HCT116 (cell line): ENCODE results near the gene P2RX3. TPM values are rescaled to one million over a fixed set of nuclear protein-coding genes. Genes with fewer than 3 reads are reported as not detected.

Source experiments
- ATAC-seq: fragments of 200-7000 bp; cut with Tn5 transposase; 2 replicates; pipeline ENCODE4 v1.9.1; 2020; ENCODE audit warnings: mild to moderate bottlenecking, moderate library complexity
- BruUV-seq: library from RNA; stranded (reverse); fragments of 400-500 nt; replicated peaks from 2 replicates; lab custom pipeline; 2021; lab: Mats Ljungman, UMichigan
- CTCF ChIA-PET: fragments of 300-600 bp; sonication (Branson Sonifier 250); formaldehyde crosslinking; loops from one replicate; lab custom pipeline; 2021; ENCODE audit warnings: antibody characterized with exemption; lab: Charles Lee
- POLR2A ChIA-PET: fragments of 300-600, 350-600 bp; sonication (Branson Sonifier 250); formaldehyde crosslinking; loops from one replicate; lab custom pipeline; 2021; ENCODE audit warnings: antibody characterized with exemption; lab: Charles Lee
- RAD21 ChIA-PET, 2 experiments: fragments of 300-600 bp; sonication (Branson Sonifier 250); formaldehyde crosslinking; loops; one replicate each; lab custom pipeline; 2023; ENCODE audit warnings: low total read pairs in 2 of 2; ENCODE audit not compliant: uncharacterized antibody in 2 of 2, unreplicated experiment in 2 of 2, low non-redundant PET in 1 of 2; lab: Charles Lee
- DNase-seq: peaks from one replicate; pipeline ENCODE4 v3.0.0-alpha.2; 2010; ENCODE audit warnings: low read depth, low spot score
- H2AFZ ChIP-seq: fragments of 200-600 bp; shearing (Covaris generic), sonication (generic); 2 replicates; pipeline ENCODE4 v1.6.1; 2017; ENCODE audit warnings: low read depth, mixed run types, mixed read lengths, antibody characterized with exemption, low read length; ENCODE audit not compliant: poor library complexity, severe bottlenecking
- H3K27ac ChIP-seq: 2 replicates; pipeline ENCODE4 v1.5.1; 2012; ENCODE audit warnings: low read depth, low read length
- H3K27me3 ChIP-seq: fragments of 200-600 bp; sonication (generic); 2 replicates; pipeline ENCODE4 v1.6.1; 2016; ENCODE audit warnings: mixed run types, low read length, mixed read lengths; ENCODE audit not compliant: insufficient read depth
- H3K36me3 ChIP-seq, 2 experiments: fragments of 200-500 bp in 1 of 2; fragments of 200-600 bp in 1 of 2; sonication (Bioruptor generic) in 1 of 2; sonication (generic) in 1 of 2; 2 replicates each; pipeline versions ENCODE4 v1.5.1 to v1.6.1; 2014 to 2016; ENCODE audit warnings: low read length in 2 of 2, inconsistent platforms in 1 of 2, mixed read lengths in 1 of 2, mixed run types in 1 of 2; ENCODE audit not compliant: insufficient read depth in 2 of 2, control insufficient read depth in 1 of 2
- H3K4me1 ChIP-seq, 2 experiments: fragments of 200-600 bp in 1 of 2; sonication (generic) in 1 of 2; 2 replicates each; pipeline versions ENCODE4 v1.5.1 to v1.6.1; 2012 to 2017; ENCODE audit warnings: low read length in 2 of 2, inconsistent platforms in 1 of 2, mild to moderate bottlenecking in 1 of 2, mixed read lengths in 1 of 2, mixed run types in 1 of 2, moderate library complexity in 1 of 2; ENCODE audit not compliant: insufficient read depth in 2 of 2, control insufficient read depth in 1 of 2
- H3K4me2 ChIP-seq: fragments of 200-600 bp; sonication (generic); 2 replicates; pipeline ENCODE4 v1.6.1; 2017; ENCODE audit warnings: mixed run types, low read length, mixed read lengths
- H3K4me3 ChIP-seq, 2 experiments: fragments of 200-600 bp in 1 of 2; sonication (generic) in 1 of 2; replicated peaks in 1 of 2; 2 replicates each; pipeline ENCODE4 v1.5.1; 2011 to 2016; ENCODE audit warnings: low read length in 2 of 2, control low read depth in 1 of 2, low read depth in 1 of 2, mild to moderate bottlenecking in 1 of 2, mixed read lengths in 1 of 2, mixed run types in 1 of 2
- H3K79me2 ChIP-seq: fragments of 200-600 bp; sonication (generic); 2 replicates; pipeline ENCODE4 v1.6.1; 2017; ENCODE audit warnings: mild to moderate bottlenecking, mixed run types, low read length, moderate library complexity, mixed read lengths; ENCODE audit not compliant: insufficient read depth
- H3K9ac ChIP-seq: fragments of 200-600 bp; sonication (generic); 2 replicates; pipeline ENCODE4 v1.6.1; 2016; ENCODE audit warnings: low read length, mixed read lengths
- H3K9me2 ChIP-seq: fragments of 200-600 bp; sonication (generic), shearing (Covaris generic); 2 replicates; pipeline ENCODE4 v1.6.1; 2017; ENCODE audit warnings: mixed run types, mild to moderate bottlenecking, moderate library complexity; ENCODE audit not compliant: insufficient read depth
- H3K9me3 ChIP-seq, 2 experiments: fragments of 200-500 bp in 1 of 2; fragments of 200-600 bp in 1 of 2; sonication (Bioruptor generic) in 1 of 2; sonication (generic) in 1 of 2; 2 replicates each; pipeline ENCODE4 v1.6.1; 2014 to 2017; ENCODE audit warnings: low read length in 2 of 2, mixed read lengths in 2 of 2, inconsistent platforms in 1 of 2, low read depth in 1 of 2, mild to moderate bottlenecking in 1 of 2, mixed run types in 1 of 2, moderate library complexity in 1 of 2; ENCODE audit not compliant: control insufficient read depth in 1 of 2, insufficient read depth in 1 of 2
- H4K20me1 ChIP-seq: fragments of 200-600 bp; sonication (generic), shearing (Covaris generic); 2 replicates; pipeline ENCODE4 v1.6.1; 2017; ENCODE audit warnings: mixed run types, mild to moderate bottlenecking, moderate library complexity; ENCODE audit not compliant: insufficient read depth
- ELF1 ChIP-seq: IDR thresholded peaks from 2 replicates; pipeline ENCODE4 v1.6.1; 2012; ENCODE audit warnings: low read depth, borderline replicate concordance
- MAX ChIP-seq: IDR thresholded peaks from 2 replicates; pipeline ENCODE4 v1.6.1; 2012
- POLR2A ChIP-seq: IDR thresholded peaks from 2 replicates; pipeline ENCODE4 v1.7.0; 2011; ENCODE audit warnings: borderline replicate concordance; ENCODE audit not compliant: insufficient read depth, insufficient read length; ENCODE audit errors: extremely low read depth
- RAD21 ChIP-seq: IDR thresholded peaks from 2 replicates; pipeline ENCODE4 v1.6.1; 2012; ENCODE audit warnings: low read depth, mild to moderate bottlenecking
- SP1 ChIP-seq: IDR thresholded peaks from 2 replicates; pipeline ENCODE4 v1.6.1; 2012; ENCODE audit warnings: low read depth
- TCF7L2 ChIP-seq: IDR thresholded peaks from 2 replicates; pipeline ENCODE4 v1.7.0; 2011; ENCODE audit warnings: borderline replicate concordance, inconsistent platforms; ENCODE audit not compliant: insufficient read depth, insufficient read length; ENCODE audit errors: extremely low read depth
- intact Hi-C: fragments of 100-400 bp; cut with micrococcal nuclease; formaldehyde crosslinking; loops from 2 replicates; pipeline ENCODE4 v1.10.0; 2022
- total RNA-seq: library from RNA; stranded (reverse); gene quantifications from one replicate; pipeline ENCODE4 v1.2.1, GENCODE V29; 2021; ENCODE audit not compliant: unreplicated experiment
- TF ChIP-seq, protein P1 (sequence below), 3 experiments: fragments of 200-600 bp in 1 of 3; sonication (generic) in 1 of 3; IDR thresholded peaks in 2 of 3; conservative IDR thresholded peaks in 1 of 3; 2 replicates each; pipeline ENCODE4 v1.5.1; 2012 to 2017; ENCODE audit warnings: low read depth in 2 of 3, low read length in 2 of 3, antibody characterized with exemption in 1 of 3, borderline replicate concordance in 1 of 3, control low read depth in 1 of 3, mild to moderate bottlenecking in 1 of 3, mixed read lengths in 1 of 3, mixed run types in 1 of 3, moderate library complexity in 1 of 3; ENCODE audit not compliant: insufficient read depth in 1 of 3

Gene P2RX3
- total RNA-seq, 1 experiment from 2014 or later, result not detected

DNA sequence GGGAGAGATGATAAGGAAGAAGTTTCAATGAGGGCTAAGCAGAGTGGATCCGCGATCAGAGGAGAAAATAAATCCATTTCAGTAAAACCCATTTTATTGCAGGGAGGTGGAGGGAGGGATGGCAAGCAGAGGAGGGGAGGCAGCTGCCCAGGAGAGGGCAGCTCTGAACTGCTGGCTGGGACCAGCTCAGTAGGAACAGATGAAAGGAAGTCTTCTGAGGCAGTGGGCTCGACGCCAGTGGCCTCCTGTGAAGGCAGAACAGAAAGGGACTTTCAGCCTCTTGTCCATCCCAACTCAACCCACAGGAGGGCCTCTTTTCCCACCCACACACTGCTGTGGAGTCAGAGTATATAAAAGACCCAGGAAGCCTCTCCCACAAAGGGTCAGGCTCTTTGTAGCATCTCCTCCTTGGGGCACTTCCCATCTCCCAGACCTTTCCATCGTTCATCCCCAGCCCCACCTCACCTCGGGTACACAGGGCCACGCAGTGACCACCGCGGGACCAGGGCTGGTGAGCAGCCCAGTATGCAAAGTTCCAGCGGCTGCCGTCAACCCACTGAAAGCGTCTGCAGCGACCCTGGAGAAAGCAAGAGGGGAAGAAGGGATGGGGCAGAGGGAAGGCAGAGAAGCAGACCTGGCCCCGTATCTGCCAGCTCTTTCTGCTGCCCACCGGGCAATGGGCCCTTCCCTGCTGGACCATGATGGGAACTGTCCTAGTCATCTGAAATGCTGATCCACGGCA, 49.3 kb downstream of the P2RX3 start:
- no peaks in the 10 kb centered on the region for H3K36me3 ChIP-seq
- intact Hi-C loops, result no loop called here
- ChIA-PET POLR2A (no interaction called here), RAD21 (no interaction called here), CTCF (no interaction called here)
- H3K4me1 ChIP-seq, result no peaks in the 10 kb centered on the region
- no TSS peak for BruUV-seq
- H3K79me2 ChIP-seq, result no peaks in the 10 kb centered on the region
- H3K4me3 ChIP-seq, result no peak overlapping the region
- DNase-seq (no peak), ATAC-seq (no peak)
- H3K27me3 ChIP-seq, result peaks cover 5% of the 10 kb centered on the region
- H2AFZ ChIP-seq, result no peak overlapping the region
- H3K9me3 ChIP-seq, result no peaks in the 10 kb centered on the region
- no peak overlapping the region for H3K4me2 ChIP-seq
- no peaks in the 10 kb centered on the region for H3K9me2 ChIP-seq
- H3K9ac ChIP-seq, result no peak overlapping the region
- no peaks in the 10 kb centered on the region for H4K20me1 ChIP-seq
- TF ChIP-seq MAX (no peak), SP1 (no peak), RAD21 (no peak), POLR2A (no peak), TCF7L2 (no peak), ELF1 (no peak)
- TF ChIP-seq, protein P1, sequence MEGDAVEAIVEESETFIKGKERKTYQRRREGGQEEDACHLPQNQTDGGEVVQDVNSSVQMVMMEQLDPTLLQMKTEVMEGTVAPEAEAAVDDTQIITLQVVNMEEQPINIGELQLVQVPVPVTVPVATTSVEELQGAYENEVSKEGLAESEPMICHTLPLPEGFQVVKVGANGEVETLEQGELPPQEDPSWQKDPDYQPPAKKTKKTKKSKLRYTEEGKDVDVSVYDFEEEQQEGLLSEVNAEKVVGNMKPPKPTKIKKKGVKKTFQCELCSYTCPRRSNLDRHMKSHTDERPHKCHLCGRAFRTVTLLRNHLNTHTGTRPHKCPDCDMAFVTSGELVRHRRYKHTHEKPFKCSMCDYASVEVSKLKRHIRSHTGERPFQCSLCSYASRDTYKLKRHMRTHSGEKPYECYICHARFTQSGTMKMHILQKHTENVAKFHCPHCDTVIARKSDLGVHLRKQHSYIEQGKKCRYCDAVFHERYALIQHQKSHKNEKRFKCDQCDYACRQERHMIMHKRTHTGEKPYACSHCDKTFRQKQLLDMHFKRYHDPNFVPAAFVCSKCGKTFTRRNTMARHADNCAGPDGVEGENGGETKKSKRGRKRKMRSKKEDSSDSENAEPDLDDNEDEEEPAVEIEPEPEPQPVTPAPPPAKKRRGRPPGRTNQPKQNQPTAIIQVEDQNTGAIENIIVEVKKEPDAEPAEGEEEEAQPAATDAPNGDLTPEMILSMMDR (IDR thresholded peaks at IDR 0.05 in 2 of 3, conservative IDR thresholded peaks at IDR 0.05 in 1 of 3; ENCODE audit: borderline replicate concordance in 1 of 3, insufficient read depth in 1 of 3, low read depth in 2 of 3, low read length in 2 of 3), result no peak
- H3K27ac ChIP-seq, result no peak overlapping the region
